ENCODE measurements around the gene HNF4A.
"Not testable (repeated sequence)": the region's sequence is repeated elsewhere in the genome, so short reads cannot be mapped to it uniquely, and the experiment has no call there.

Gene HNF4A

DNA sequence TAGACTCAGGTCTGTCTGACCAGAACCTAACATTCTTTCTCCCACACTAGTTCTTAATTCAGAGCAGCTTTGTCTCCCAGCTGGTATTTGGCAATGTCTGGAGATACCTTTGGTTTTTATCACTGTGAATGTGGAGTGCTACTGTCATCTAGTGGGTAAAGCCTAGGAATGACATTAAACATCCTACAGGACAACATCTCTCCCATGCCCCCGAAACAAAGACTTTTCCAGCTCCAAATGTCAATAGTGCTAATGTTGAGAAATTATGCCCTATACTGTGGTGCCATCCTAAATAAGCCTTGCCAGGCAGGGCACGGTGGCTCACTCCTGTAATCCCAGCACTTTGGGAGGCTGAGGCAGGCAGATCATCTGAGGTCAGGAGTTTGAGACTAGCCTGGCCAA lies 116.0 kb downstream of the HNF4A start:
- no peak for DNase-seq (ENCODE audit: low spot score)

GRCh38 chr20:44472283-44472682 lies 116.8 kb downstream of the HNF4A start:
- not testable (repeated sequence) for DNase-seq (ENCODE audit: low spot score)

DNA sequence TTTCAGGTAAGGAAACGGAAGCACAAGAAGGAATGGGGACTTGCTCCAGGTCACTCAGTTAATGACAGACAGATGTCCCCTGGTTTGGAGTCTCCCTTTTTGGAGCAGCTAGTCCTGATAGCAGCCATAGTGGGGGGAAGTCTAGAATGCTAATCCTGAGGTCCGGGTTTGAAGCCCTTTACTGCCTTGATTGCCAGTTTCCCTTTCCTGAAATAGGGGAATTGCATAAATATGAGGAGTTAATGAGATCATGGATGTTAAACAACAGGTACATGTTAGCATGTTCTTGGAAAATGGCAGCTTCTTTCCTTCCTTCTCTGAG lies 119.8 kb downstream of the HNF4A start:
- no peak for DNase-seq (ENCODE audit: low spot score)

- peak; percentile 87 for DNase-seq (ENCODE audit: low spot score)
These were observed 120.4 kb downstream of the HNF4A start, which contains the start of gene TTPAL for GRCh38 chr20:44475694-44476560. Gene TTPAL (plus strand): TSS chr20:44475874. CDS start chr20:44480000, 4,126 bp downstream.

DNA sequence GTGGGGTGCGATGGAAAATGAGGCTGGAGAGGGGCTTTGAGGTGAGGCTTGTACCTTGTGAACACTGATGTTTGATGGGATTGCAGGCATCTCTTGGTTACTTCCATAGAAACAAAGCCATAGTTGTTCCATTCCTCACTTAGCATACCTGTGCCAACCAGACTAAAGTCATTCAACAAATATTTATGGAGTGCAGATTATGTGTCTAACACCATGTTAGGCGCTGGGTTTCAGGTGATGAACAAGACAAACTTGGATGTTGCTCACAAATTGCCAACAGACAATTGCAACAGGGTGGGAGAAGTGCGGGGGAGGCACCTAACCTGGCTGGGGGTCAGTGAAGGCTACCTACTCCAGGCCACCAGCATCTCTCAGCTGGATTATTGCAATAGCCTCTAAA lies 121.7 kb downstream of the HNF4A start:
- DNase-seq (ENCODE audit: low spot score) = no peak

GRCh38 chr20:44478206-44478605 lies 122.7 kb downstream of the HNF4A start:
- DNase-seq (ENCODE audit: low spot score) = no peak

DNA sequence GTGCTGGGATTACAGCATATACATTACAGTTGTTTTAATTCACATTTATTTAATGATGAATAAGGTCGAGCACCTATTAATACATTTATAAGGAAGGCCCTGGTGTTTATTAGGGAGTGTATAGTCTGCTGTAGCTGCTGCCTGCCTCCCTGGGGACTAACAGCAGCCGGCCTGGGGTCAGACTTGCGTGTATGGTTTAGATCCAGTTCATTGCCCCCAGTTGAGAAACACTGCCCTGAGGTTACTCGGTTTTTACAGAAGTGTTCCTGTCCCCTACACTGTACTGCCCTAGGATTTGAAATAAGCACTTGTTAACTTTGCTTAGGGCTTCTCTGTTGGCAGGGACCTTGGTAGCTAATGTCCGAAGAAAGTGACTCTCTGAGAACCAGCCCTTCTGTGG lies 124.1 kb downstream of the HNF4A start:
- no peak for DNase-seq (ENCODE audit: low spot score)

GRCh38 chr20:44480097-44480496 lies 124.6 kb downstream of the HNF4A start:
- no peak for DNase-seq (ENCODE audit: low spot score)

DNA sequence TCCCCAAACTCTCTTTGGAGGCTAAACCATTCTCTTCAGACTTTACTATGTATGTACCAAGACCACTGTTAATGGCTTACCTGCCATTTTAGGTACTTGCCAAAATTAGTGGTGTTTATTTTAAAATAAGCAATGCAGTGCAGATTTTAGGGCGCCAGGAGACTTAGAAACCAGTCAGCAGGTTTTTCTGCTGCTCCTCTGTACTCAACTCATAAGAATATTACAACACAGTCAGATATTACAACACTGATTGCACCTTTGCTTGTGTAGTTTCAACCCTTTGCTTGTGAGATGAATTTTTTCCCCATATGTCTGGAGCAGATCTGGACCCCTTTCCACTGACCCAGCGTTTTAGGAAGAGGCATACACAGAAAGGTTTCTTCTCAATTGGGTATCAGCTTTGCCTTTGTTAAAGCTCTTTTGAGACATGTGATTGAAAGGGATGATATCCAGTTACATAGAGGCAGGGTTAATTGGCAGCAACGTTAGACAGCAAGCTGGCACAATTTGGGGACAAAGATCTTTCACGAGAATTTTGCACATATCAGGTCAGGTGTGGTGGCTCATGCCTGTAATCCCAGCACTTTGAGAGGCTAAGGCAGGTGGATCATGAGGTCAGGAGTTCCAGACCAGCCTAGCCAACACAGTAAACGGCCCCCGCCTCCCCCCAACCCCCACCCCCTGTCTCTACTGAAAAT lies 126.4 kb downstream of the HNF4A start:
- DNase-seq (ENCODE audit: low spot score) = no peak

- DNase-seq (ENCODE audit: low spot score) = no peak
These were observed 127.6 kb downstream of the HNF4A start for GRCh38 chr20:44483112-44483511.
